ENCODE measurements around the gene RAET1L.
"Not testable (repeated sequence)": the region's sequence is repeated elsewhere in the genome, so short reads cannot be mapped to it uniquely, and the experiment has no call there.

Gene RAET1L

GRCh38 chr6:150015281-150016001, 9.9 kb downstream of the RAET1L start:
- DNase-seq = not testable (repeated sequence)

GRCh38 chr6:150014623-150015280, 10.6 kb downstream of the RAET1L start:
- not testable (repeated sequence) for DNase-seq

GRCh38 chr6:150013785-150014622, 11.3 kb downstream of the RAET1L start:
- DNase-seq = not testable (repeated sequence)

- not testable (repeated sequence) for DNase-seq
Measured at GRCh38 chr6:150012846-150013784, 12.2 kb downstream of the RAET1L start.

- DNase-seq = no peak
Measured at GRCh38 chr6:150008588-150008987, 16.7 kb downstream of the RAET1L start.

- DNase-seq = no peak
Measured at GRCh38 chr6:150006961-150007464, 18.3 kb downstream of the RAET1L start.

- no peak for DNase-seq
Measured at GRCh38 chr6:150005761-150006651, 19.3 kb downstream of the RAET1L start.

- peak; percentile 89 for DNase-seq
Measured at GRCh38 chr6:150004783-150005717, 20.3 kb downstream of the RAET1L start.

- no peak for DNase-seq
Measured at GRCh38 chr6:150004101-150004782, 21.1 kb downstream of the RAET1L start.

GRCh38 chr6:150003599-150003998, 21.7 kb downstream of the RAET1L start:
- not testable (repeated sequence) for DNase-seq

- no peak for DNase-seq
Measured at GRCh38 chr6:150002710-150003109, 22.6 kb downstream of the RAET1L start.

GRCh38 chr6:150001295-150002008, 23.9 kb downstream of the RAET1L start:
- DNase-seq = no peak

GRCh38 chr6:149999636-150000035, 25.7 kb downstream of the RAET1L start:
- no peak for DNase-seq

- no peak for DNase-seq
Measured at GRCh38 chr6:149995971-149996370, 29.4 kb downstream of the RAET1L start.

GRCh38 chr6:149995235-149995750, 30.0 kb downstream of the RAET1L start:
- DNase-seq = no peak

- DNase-seq = no peak
Measured at GRCh38 chr6:149991838-149992237, 33.5 kb downstream of the RAET1L start.

- DNase-seq = not testable (repeated sequence)
Measured at GRCh38 chr6:149991472-149991795, 33.9 kb downstream of the RAET1L start.

- no peak for DNase-seq
Measured at GRCh38 chr6:149990661-149991471, 34.5 kb downstream of the RAET1L start.

Measured in fibroblast of skin of right biceps (primary cell).